Activated T-helper 1 cell treated with Interleukin-2 at 50 U/mL for 16 hours (primary cell): ENCODE measurements around the gene THAP2.

Source experiments
- DNase-seq: peaks from one replicate; pipeline ENCODE4 v3.0.0-alpha.2; 2020; ENCODE audit warnings: low read depth

Gene THAP2

GRCh38 chr12:71663561-71664410 is at the start of gene THAP2, which contains the start of gene ZFC3H1:
Gene THAP2, plus strand, starts transcription at chr12:71664301. Its CDS starts 209 bp downstream, at chr12:71664510.
Gene ZFC3H1, minus strand, starts transcription at chr12:71663848. Its CDS starts 238 bp downstream, at chr12:71663610.
- DNase-seq: peak; percentile 83

DNA sequence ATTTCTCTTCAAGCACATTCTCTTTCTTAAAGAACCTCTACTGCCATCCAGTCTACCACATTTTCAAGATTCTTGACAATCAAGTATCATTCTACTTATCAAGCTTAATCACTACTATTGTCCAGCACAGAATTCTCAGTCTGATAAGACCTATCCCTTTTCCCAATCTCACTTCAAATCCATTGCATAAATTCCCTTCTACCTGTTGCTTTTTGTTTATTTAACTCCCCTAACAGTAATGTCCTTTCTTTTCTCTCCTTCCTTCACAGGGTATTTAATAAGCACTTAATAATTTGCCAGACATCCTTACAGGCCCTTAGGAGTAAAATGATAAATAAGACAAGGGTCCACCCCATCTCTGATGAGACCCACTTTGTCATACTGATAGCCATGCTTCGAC is 42.2 kb upstream of the THAP2 start:
- DNase-seq: no peak

DNA sequence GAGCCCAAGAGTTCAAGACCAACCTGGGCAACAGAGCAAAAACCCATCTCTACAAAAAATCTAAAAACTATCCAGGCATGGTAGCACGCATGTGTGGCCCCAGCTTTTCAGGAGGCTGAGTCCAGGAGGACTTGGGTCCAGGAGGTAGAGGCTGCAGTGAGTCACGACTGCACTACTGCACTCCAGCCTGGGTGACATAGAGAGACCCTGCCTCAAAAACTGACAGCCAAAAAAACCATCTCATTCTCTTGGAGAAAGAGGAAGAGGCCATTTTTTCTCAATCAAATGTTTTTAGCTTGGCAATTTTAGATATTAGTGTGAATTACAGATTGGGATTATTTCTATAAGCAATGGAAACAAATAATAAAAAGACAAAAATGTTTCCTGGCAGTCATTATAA is 38.6 kb upstream of the THAP2 start:
- DNase-seq: no peak

DNA sequence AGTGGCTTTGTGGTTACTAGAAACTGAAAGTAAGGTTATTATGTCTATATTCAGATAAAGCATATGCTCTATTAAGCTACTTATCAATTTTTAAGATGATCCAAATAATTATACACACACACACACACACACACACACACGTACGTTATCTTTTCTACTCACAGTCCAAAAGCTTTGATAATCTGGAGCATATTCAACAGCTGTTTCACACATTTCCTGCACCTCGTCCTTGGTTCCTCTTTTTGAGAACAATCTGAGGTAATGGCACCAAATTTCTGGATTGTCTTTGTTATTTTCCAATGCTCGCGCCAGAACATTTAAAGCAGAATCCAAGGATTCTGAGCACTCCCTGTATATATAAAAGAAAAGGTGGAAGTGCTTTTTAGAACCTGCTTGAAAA is 38.0 kb upstream of the THAP2 start:
- DNase-seq: no peak

- no peak for DNase-seq
Measured at GRCh38 chr12:71626768-71627167, 37.3 kb upstream of the THAP2 start.

GRCh38 chr12:71627438-71628002 is 36.6 kb upstream of the THAP2 start:
- no peak for DNase-seq

- no peak for DNase-seq
Measured at GRCh38 chr12:71636704-71637115, 27.4 kb upstream of the THAP2 start.

DNA sequence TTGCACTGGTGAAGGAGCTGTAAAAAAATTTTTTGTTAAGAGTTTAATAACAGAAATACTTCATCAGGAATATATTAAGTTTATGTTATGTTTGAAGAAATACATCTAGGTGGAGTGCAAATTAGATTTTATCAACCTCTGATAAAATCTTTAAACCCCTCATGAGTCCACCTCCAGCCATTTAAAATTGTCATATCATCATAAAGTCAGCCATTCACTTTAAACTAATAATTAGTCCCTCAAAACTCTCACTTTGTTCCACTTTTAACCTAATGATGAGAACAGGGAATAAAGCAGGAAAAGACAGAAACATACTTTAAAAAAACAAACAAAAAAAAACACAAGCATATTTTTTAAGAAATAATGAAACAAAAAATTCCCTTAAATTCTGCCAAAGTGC is 25.6 kb upstream of the THAP2 start:
- no peak for DNase-seq

- no peak for DNase-seq
Measured at GRCh38 chr12:71639341-71639760, 24.8 kb upstream of the THAP2 start.

GRCh38 chr12:71640316-71640715 is 23.8 kb upstream of the THAP2 start:
- DNase-seq: no peak

- no peak for DNase-seq
Measured at GRCh38 chr12:71641390-71641789, 22.7 kb upstream of the THAP2 start.

DNA sequence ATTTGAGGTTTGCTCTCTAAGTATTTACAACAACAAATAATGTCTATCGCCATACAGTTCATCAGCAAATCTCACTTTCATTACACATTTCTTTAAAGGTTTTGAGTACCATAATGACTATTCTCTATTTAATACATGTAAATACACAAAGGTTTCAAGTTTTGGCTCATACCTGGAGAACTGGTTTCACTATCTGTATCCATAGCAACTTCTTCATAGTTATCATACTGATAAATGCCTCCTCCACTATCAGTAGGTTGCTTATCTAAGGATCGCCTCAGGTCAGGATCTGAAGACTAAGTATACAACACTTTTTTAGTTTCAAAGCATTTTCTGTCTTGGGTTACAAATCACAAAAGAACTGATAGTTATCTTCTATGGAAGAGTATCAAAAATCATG is 21.8 kb upstream of the THAP2 start:
- no peak for DNase-seq

- no peak for DNase-seq
Measured at GRCh38 chr12:71645268-71645667, 18.8 kb upstream of the THAP2 start.

GRCh38 chr12:71646512-71646911 is 17.6 kb upstream of the THAP2 start:
- no peak for DNase-seq

DNA sequence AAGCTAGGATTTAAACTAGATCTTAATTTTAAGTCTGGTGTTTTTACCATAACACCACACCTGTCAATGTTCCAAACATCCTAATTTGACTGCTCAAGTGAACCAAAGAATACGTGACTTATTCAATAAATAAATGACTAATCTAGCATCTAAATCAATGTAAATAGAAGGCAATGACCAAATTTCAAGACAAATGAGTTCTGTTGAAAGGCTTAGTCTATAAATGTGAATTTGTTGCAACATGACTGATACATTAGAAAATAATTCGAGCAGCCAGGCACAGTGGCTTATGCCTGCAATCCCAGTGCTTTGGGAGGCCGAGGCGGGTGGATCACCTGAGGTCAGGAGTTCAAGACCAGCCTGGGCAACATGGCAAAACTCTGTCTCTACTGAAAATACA is 15.6 kb upstream of the THAP2 start:
- DNase-seq: no peak

- no peak for DNase-seq
Measured at GRCh38 chr12:71649401-71649800, 14.7 kb upstream of the THAP2 start.

DNA sequence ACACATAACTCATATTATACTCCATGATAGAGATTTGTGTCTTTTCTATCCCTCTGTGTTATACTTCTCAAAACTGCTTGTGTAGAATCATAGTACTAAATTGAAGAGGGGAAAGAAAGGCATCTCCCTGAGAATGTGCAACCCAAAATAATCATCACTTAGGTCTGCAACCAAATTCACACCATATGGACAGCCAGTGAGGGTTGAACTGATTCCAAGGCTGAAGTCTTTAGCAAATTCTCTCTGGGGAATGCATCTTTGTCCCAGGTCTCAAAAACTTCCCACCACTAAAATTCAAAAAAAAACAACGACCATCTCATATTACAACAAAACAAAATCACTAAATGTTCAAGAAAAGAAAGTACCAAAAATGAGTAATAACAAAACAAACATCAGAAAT is 11.4 kb upstream of the THAP2 start:
- no peak for DNase-seq

- no peak for DNase-seq
Measured at GRCh38 chr12:71653137-71653536, 11.0 kb upstream of the THAP2 start.

DNA sequence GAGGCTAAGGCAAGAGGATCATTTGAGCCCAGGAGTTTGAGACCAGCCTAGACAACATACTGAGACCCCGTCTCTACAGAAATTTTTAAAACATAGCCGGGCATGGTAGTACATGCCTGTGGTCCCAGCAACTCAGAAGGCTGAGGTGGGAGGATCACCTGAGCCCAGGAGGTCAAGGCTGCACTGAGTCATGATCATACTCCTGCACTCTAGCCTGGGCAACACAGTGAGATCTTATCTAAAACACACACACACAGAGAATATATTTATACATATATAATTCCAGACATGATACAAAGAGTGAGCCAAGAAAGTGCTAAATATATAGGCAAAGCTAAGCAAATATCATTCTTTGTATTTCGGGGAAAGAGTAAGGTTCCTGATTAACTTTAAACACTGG is 9.9 kb upstream of the THAP2 start:
- no peak for DNase-seq

DNA sequence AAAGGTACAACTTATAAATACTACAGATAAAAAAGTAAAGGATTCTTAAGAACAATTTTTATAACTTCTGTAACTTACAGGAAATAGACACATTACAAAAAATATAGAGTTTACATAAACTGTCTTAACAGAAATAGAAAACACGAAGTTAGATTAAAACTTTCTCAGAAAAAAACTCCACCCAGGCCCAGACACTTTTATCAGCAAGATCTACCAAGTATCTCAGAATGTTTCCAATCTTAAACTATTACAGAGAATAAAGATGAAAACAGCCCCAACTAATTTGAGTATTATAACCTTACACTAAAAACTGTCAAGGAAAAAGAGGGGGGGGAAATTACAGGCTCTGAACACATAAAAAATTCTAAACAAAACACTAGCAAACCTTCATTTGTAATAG is 8.6 kb upstream of the THAP2 start:
- DNase-seq: no peak

- DNase-seq: no peak
Measured at GRCh38 chr12:71655907-71656306, 8.2 kb upstream of the THAP2 start.

GRCh38 chr12:71656740-71657139 is 7.4 kb upstream of the THAP2 start:
- DNase-seq: no peak

GRCh38 chr12:71661977-71662530 is 2.0 kb upstream of the THAP2 start:
- DNase-seq: no peak
